HG03460 (cell line): ENCODE data around the gene LANCL1.
A peak's percentile ranks its signal among the peaks of the same experiment; 100 is the strongest.

Experiments used
- ATAC-seq: cut with Tn5 transposase; IDR thresholded peaks from one replicate; pipeline ENCODE4 v1.9.1; 2021; ENCODE audit not compliant: unreplicated experiment

Gene LANCL1, protein sequence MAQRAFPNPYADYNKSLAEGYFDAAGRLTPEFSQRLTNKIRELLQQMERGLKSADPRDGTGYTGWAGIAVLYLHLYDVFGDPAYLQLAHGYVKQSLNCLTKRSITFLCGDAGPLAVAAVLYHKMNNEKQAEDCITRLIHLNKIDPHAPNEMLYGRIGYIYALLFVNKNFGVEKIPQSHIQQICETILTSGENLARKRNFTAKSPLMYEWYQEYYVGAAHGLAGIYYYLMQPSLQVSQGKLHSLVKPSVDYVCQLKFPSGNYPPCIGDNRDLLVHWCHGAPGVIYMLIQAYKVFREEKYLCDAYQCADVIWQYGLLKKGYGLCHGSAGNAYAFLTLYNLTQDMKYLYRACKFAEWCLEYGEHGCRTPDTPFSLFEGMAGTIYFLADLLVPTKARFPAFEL

DNA sequence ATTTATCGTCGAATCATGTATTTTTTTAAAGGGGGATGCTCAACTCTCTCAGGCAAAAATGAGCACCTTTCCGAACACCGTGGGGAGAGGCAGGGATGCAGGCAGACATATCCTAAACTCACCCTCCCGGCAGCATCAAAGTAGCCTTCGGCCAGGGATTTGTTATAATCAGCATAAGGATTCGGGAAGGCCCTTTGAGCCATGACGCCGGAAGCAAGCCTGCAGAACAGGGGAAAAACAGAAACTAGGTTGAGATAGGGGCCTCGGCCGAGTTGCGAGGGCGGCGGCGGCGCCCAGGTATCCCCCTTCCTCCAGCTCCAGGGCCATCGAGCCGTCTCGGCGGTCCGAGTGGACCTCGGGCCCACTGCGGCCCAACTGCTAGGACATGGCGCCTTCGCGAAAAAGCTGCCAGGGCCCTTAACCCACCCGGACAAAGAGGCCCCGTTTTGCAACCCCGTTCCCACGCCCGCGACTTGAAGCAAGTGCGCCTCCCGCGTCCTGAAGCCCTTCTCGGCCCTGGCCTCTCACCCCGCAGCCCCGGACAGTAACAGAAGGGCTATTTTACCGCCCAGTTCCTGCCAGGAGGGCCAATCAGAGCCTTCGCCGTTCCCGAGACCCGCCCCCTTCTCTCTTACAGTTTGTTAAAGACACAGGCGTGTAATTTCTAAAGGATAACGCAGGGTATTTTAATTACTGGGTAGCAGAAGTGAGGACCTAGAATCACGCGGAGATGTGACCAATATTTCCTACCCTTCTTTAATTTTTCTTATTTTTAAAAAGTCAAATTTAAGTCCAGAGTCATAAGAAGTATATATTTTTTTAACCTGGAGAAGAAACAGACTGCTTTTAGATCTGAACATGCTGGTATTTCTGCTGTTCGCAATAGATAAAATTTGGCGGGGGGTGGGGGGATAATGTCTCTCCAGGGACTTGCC lies at the start of gene LANCL1:
TSS of gene LANCL1 (minus strand) at position 566 of the 935 bp plus-strand sequence. CDS start at position 203, 363 bp downstream.
- peak; percentile 100 for ATAC-seq

GRCh38 chr2:210524533-210524932 lies 48.0 kb upstream of the LANCL1 start:
- ATAC-seq = no peak

GRCh38 chr2:210523650-210524289 lies 47.2 kb upstream of the LANCL1 start:
- ATAC-seq = no peak

- no peak for ATAC-seq
Observed at GRCh38 chr2:210522399-210522798, 45.8 kb upstream of the LANCL1 start.

DNA sequence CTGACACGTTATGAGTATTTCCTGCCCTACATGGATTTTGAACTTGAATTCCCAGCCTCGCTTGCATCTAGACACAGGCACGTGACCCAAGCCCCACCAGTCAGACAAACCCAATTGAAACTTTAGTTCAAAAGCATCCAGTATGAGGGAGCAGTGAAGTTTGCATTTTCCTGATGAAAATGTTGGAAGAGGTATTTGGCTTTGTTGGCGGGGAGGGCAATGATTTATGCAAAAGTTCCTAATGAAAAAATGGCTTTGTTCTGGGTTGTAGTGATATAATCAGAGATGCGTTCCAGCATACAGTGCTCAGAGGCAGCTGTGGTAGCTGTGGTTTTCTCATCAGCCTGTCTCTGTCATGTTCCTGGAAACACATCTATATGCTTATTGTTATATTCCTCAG lies 43.0 kb upstream of the LANCL1 start:
- ATAC-seq = no peak

DNA sequence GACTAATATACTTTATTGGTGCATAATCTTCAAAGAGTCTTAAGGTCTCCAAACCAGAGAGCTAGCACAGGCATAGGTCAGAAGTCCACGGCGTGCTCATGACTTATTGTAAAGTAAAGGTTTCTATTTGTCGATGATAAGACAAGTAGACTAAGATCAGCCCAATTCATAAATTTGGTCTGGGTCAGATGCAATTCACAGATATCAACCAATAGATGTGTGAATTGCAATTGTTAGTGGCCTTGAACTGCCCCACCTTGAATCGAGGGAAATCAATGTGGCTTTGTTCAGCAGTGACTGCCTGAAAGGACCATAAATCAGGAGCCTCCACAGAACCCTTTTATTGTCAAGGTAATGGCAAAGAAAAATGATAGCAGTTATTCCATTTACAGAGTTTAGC lies 40.7 kb upstream of the LANCL1 start:
- ATAC-seq = no peak

DNA sequence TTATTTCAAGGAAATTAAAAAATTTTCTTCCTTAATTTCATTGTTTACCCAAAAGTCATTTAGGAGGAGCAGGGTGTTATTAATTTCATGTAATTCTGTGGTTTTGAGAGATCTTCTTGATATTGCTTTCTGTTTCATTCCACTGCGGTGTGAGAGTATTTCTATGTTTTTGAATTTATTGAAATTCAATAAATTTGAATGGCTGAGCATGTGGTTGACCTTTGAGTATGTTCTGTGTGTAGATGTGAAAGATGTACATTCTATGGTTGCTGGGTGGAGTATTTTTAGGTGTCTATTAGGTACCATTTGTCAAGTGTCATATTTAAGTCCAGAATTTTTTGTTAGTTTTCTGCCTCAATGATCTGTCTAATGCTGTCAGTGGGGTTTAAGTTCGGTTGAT lies 39.4 kb upstream of the LANCL1 start:
- no peak for ATAC-seq

DNA sequence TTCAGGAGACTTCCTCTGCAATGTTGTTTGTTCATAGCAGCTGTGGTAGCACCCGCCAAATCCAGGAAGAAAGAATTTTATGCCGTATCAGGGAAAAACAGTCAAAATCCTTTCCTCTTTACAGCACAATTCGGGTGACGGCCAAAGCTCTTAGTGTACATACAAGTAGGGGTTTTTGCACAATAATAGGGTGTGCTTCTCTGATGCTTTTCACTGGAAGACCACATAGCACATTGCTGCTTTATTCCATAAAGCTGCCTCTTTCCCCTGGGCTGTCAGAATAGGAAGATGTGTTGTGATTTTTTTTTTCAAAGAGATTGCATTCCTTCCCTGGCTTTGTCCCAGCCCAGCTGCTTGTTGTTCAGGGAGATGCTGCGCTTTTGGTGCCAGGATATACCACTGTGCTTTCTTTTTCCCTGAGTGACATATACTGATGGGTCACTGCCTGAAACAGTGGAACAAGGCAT lies 27.2 kb upstream of the LANCL1 start:
- ATAC-seq = no peak

DNA sequence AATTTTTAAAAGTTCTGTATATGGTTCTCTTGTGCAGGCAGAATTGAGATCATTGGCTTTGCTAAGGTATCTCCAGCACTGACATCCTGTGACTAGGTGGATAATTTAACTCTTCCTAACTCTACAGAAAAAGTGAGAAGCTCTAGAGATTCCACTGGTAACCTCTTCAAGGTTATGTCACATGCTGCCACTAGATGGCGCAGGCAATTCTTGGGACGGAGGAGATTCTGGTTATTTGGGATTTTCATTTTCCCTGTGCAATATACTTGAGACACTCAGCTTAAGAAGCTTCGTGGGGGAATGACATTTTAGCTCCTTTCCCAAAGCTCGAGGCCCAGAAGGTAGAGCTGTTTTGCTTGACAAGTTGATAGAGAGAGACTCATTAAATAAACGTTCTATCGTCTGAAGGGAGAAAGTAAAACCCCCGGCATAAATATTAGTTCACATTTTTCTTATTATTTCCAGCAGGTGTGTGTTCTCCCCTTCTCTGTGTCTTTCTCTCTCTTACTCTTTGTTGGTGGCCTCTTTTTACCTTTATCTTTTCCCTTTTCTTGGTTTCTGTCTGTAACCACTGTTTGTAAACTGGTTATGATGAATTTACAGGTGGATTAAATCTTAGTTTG lies 26.6 kb upstream of the LANCL1 start:
- peak; percentile 80 for ATAC-seq

GRCh38 chr2:210496512-210496911 lies 20.0 kb upstream of the LANCL1 start:
- peak; percentile 82 for ATAC-seq

DNA sequence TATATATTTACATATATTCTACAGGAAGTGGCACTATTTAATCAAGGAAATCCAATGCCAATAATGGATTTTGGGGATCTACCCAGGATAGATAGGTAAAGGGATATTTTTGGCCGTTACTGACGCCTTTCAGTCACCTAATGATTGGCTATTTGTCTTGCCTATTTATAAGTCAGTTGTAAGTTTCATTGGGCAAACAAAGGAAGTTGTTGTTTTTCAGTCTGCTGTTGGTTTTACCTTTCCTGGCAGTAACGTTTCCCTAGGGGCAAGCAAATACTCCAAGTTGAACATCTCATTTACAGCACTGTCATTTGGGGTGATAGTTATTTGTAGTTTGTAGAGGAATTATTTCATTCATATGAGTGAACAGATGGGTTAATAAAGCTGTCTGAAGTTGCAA lies 17.0 kb upstream of the LANCL1 start:
- no peak for ATAC-seq

GRCh38 chr2:210481601-210482175 lies 5.1 kb upstream of the LANCL1 start:
- no peak for ATAC-seq

- no peak for ATAC-seq
Observed at GRCh38 chr2:210480764-210481163, 4.2 kb upstream of the LANCL1 start.

DNA sequence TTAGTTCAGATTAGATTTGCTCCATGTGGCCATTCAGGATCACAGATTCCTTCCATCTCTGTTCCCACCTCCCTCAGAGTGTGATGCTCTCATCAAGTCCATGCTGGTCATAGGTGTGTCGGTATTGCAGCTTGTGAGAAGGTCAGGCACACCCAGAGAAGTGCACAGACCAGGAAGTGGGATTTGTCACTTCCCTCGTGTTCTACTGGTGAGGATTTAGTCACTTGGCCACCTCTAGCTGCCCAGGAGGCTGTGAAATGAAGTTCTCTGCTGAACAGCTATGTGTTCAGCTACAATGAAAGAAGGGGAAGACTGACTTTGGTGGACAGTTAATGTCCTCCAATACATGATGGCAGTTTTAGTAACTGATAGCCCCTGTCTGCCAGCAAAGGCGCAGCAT lies 3.5 kb upstream of the LANCL1 start:
- ATAC-seq = no peak

GRCh38 chr2:210478661-210479060 lies 2.1 kb upstream of the LANCL1 start:
- no peak for ATAC-seq

DNA sequence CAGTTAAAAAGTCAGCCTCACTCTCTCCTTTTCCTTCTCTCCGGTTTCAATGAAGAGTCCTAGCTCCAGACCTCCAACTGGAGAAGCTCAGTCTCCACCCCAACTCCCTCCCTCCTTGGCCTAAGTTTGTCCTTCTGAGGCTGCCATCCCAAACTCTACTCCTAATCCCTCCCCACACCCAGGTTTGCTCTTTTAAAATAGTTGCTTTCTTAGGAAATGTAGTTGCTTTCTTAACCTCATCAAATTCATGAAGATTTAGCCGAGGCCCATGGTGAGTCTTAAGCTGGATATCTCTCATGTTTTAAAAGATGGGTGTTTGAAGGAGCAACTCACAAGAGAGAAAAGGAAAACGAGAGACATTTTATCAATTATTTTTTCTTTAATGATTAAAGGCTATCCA lies 937 bp upstream of the LANCL1 start:
- ATAC-seq = no peak

- ATAC-seq = no peak
Observed at GRCh38 chr2:210475706-210476105, 853 bp downstream of the LANCL1 start.

GRCh38 chr2:210474776-210475175 lies 1.8 kb downstream of the LANCL1 start:
- ATAC-seq = no peak

- ATAC-seq = peak; percentile 77
Observed at GRCh38 chr2:210461401-210461800, 15.2 kb downstream of the LANCL1 start.
